Neural cell (in vitro differentiated cells): ENCODE data around the gene HDAC5. TPM values are rescaled to one million over a fixed set of nuclear protein-coding genes. Genes with fewer than 3 reads are reported as not detected.

Experiments used
- H2AFZ ChIP-seq: fragments of 200-600, 300-800 bp; sonication (generic), shearing (Covaris generic); 2 replicates; pipeline ENCODE4 v1.6.0; 2014; ENCODE audit warnings: low read depth, mild to moderate bottlenecking, antibody characterized with exemption, low read length, moderate library complexity
- H3F3A ChIP-seq: fragments of 200-600 bp; shearing (Covaris generic); 2 replicates; pipeline ENCODE4 v1.6.1; 2016; ENCODE audit warnings: mild to moderate bottlenecking, moderate library complexity, mixed read lengths, antibody characterized with exemption, low read length; ENCODE audit not compliant: insufficient read depth, poor library complexity, severe bottlenecking
- H3K27ac ChIP-seq: fragments of 200-600, 300-800 bp; sonication (generic), shearing (Covaris generic); 2 replicates; pipeline ENCODE4 v1.5.1; 2014; ENCODE audit warnings: mild to moderate bottlenecking, low read length, moderate library complexity
- H3K27me3 ChIP-seq: fragments of 300-800, 200-600 bp; sonication (generic), shearing (Covaris generic); 2 replicates; pipeline ENCODE4 v1.6.0; 2014; ENCODE audit warnings: mild to moderate bottlenecking, low read depth, low read length, moderate library complexity; ENCODE audit not compliant: insufficient read depth
- H3K36me3 ChIP-seq: fragments of 300-800, 200-600 bp; sonication (generic), shearing (Covaris generic); 2 replicates; pipeline ENCODE4 v1.5.1; 2014; ENCODE audit warnings: mild to moderate bottlenecking, antibody characterized with exemption, low read length, moderate library complexity; ENCODE audit not compliant: insufficient read depth
- H3K4me2 ChIP-seq: fragments of 300-800, 200-600 bp; sonication (generic), shearing (Covaris generic); 2 replicates; pipeline ENCODE4 v1.6.0; 2014; ENCODE audit warnings: mild to moderate bottlenecking, low read length
- H3K4me3 ChIP-seq: fragments of 300-800, 200-600 bp; sonication (generic), shearing (Covaris generic); 2 replicates; pipeline ENCODE4 v1.5.1; 2014; ENCODE audit warnings: mild to moderate bottlenecking, low read length, moderate library complexity
- H3K79me2 ChIP-seq: fragments of 200-600 bp; shearing (Covaris generic); replicated peaks from 2 replicates; pipeline ENCODE4 v1.6.0; 2014; ENCODE audit warnings: mild to moderate bottlenecking, low read length, moderate library complexity; ENCODE audit not compliant: insufficient read depth
- H3K9ac ChIP-seq: fragments of 300-800, 200-600 bp; sonication (generic), shearing (Covaris generic); 2 replicates; pipeline ENCODE4 v1.6.1; 2016; ENCODE audit warnings: mild to moderate bottlenecking, low read length, mixed read lengths
- H3K9me2 ChIP-seq: fragments of 200-600 bp; shearing (Covaris generic); 2 replicates; pipeline ENCODE4 v1.6.1; 2016; ENCODE audit warnings: mild to moderate bottlenecking, low read length, mixed read lengths; ENCODE audit not compliant: insufficient read depth
- H3K9me3 ChIP-seq: fragments of 200-600, 300-800 bp; sonication (generic), shearing (Covaris generic); 2 replicates; pipeline ENCODE4 v1.6.1; 2016; ENCODE audit warnings: mild to moderate bottlenecking, mixed run types, low read length, moderate library complexity, mixed read lengths
- H4K20me1 ChIP-seq: fragments of 200-600 bp; shearing (Covaris generic); 2 replicates; pipeline ENCODE4 v1.6.1; 2016; ENCODE audit warnings: mild to moderate bottlenecking, mixed run types; ENCODE audit not compliant: insufficient read depth
- EP300 ChIP-seq: fragments of 450-650 bp; conservative IDR thresholded peaks from 2 replicates; pipeline ENCODE4 v1.6.1; 2014; ENCODE audit warnings: antibody characterized with exemption, mild to moderate bottlenecking, moderate library complexity; ENCODE audit not compliant: poor library complexity, severe bottlenecking
- EZH2 ChIP-seq: fragments of 200-600, 300-800 bp; shearing (Covaris generic), sonication (generic); IDR thresholded peaks from 2 replicates; pipeline ENCODE4 v1.6.1; 2014; ENCODE audit warnings: antibody characterized with exemption, low read length, borderline replicate concordance, mild to moderate bottlenecking; ENCODE audit not compliant: insufficient read depth, poor library complexity, severe bottlenecking
- MXI1 ChIP-seq: fragments of 450-650 bp; conservative IDR thresholded peaks from 2 replicates; pipeline ENCODE4 v1.6.1; 2014; ENCODE audit warnings: antibody characterized with exemption, mild to moderate bottlenecking; ENCODE audit not compliant: poor library complexity, severe bottlenecking
- POLR2AphosphoS5 ChIP-seq: IDR thresholded peaks from 2 replicates; pipeline ENCODE4 v1.6.1; 2012
- RAD21 ChIP-seq: fragments of 450-650 bp; conservative IDR thresholded peaks from 2 replicates; pipeline ENCODE4 v1.6.1; 2014; ENCODE audit warnings: antibody characterized with exemption, mild to moderate bottlenecking, moderate library complexity
- SMC3 ChIP-seq: fragments of 450-650 bp; conservative IDR thresholded peaks from 2 replicates; pipeline ENCODE4 v1.6.1; 2014; ENCODE audit warnings: antibody characterized with exemption, mild to moderate bottlenecking, moderate library complexity; ENCODE audit not compliant: poor library complexity
- TAF1 ChIP-seq: IDR thresholded peaks from 2 replicates; pipeline ENCODE4 v1.6.1; 2012; ENCODE audit warnings: low read depth
- polyA plus RNA-seq: library from polyadenylated mRNA; depleted of rRNA; stranded (reverse); fragments of >200 nt; gene quantifications from 2 replicates; pipeline ENCODE4 v1.2.3, GENCODE V29; 2014
- TF ChIP-seq, protein P1 (sequence below): IDR thresholded peaks from 2 replicates; pipeline ENCODE4 v1.6.1; 2012; ENCODE audit warnings: borderline replicate concordance
- TF ChIP-seq, protein P2 (sequence below): fragments of 450-650 bp; IDR thresholded peaks from 2 replicates; pipeline ENCODE4 v1.5.1; 2014; ENCODE audit warnings: antibody characterized with exemption, mild to moderate bottlenecking, moderate library complexity; ENCODE audit not compliant: poor library complexity, severe bottlenecking

HDAC5 gene
- polyA plus RNA-seq, 1 donor from 2014 or later = 97.8 TPM

DNA sequence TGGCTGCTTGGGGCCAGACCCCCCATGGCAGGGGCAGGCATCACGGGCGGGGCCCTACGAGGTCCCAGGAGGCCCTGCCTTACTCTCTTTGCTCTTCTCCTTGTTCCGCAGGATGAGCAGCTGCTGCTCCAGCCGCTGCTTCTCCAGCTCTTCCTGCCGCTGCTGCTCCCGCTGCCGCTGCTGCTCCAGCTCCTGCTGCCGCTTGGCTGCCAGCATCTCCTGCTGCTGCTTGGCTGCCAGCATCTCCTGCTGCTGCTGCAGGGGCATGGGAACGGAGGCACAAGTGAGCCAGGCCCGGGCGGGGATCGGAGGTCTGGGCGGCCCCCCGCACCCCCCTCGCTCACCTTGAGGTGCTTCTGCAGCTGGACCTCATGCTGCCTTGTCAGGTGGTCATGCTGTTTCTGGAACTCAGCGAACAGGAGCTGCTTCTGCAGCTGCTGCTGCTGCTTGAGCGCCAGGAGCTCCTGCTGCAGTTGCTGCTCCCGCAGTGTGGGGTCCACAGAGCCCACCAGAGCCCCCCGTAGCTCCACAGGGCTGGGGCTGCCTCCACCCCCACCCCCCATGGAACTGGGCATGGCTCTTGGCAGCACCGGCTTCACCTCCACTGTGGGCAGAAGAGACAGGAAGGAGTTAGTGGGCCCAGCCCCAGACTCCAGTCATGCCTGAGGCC lies 30.1 kb downstream of the HDAC5 start:
- no peak overlapping the region for H2AFZ ChIP-seq
- H3K27ac ChIP-seq = no peak overlapping the region
- no peaks in the 10 kb centered on the region for H3K9me2 ChIP-seq
- H3K79me2 ChIP-seq = no peaks in the 10 kb centered on the region
- H3K4me3 ChIP-seq = no peak overlapping the region
- H3K36me3 ChIP-seq = no peaks in the 10 kb centered on the region
- H4K20me1 ChIP-seq = no peaks in the 10 kb centered on the region
- no peak for TF ChIP-seq POLR2AphosphoS5
- TF ChIP-seq, protein P1, sequence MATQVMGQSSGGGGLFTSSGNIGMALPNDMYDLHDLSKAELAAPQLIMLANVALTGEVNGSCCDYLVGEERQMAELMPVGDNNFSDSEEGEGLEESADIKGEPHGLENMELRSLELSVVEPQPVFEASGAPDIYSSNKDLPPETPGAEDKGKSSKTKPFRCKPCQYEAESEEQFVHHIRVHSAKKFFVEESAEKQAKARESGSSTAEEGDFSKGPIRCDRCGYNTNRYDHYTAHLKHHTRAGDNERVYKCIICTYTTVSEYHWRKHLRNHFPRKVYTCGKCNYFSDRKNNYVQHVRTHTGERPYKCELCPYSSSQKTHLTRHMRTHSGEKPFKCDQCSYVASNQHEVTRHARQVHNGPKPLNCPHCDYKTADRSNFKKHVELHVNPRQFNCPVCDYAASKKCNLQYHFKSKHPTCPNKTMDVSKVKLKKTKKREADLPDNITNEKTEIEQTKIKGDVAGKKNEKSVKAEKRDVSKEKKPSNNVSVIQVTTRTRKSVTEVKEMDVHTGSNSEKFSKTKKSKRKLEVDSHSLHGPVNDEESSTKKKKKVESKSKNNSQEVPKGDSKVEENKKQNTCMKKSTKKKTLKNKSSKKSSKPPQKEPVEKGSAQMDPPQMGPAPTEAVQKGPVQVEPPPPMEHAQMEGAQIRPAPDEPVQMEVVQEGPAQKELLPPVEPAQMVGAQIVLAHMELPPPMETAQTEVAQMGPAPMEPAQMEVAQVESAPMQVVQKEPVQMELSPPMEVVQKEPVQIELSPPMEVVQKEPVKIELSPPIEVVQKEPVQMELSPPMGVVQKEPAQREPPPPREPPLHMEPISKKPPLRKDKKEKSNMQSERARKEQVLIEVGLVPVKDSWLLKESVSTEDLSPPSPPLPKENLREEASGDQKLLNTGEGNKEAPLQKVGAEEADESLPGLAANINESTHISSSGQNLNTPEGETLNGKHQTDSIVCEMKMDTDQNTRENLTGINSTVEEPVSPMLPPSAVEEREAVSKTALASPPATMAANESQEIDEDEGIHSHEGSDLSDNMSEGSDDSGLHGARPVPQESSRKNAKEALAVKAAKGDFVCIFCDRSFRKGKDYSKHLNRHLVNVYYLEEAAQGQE = no peak
- no peak for TF ChIP-seq EZH2
- TF ChIP-seq MXI1 = no peak
- TF ChIP-seq EP300 = no peak
- TF ChIP-seq SMC3 = no peak
- no peak for TF ChIP-seq TAF1
- TF ChIP-seq, protein P2, sequence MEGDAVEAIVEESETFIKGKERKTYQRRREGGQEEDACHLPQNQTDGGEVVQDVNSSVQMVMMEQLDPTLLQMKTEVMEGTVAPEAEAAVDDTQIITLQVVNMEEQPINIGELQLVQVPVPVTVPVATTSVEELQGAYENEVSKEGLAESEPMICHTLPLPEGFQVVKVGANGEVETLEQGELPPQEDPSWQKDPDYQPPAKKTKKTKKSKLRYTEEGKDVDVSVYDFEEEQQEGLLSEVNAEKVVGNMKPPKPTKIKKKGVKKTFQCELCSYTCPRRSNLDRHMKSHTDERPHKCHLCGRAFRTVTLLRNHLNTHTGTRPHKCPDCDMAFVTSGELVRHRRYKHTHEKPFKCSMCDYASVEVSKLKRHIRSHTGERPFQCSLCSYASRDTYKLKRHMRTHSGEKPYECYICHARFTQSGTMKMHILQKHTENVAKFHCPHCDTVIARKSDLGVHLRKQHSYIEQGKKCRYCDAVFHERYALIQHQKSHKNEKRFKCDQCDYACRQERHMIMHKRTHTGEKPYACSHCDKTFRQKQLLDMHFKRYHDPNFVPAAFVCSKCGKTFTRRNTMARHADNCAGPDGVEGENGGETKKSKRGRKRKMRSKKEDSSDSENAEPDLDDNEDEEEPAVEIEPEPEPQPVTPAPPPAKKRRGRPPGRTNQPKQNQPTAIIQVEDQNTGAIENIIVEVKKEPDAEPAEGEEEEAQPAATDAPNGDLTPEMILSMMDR = no peak
- TF ChIP-seq RAD21 = no peak
- no peaks in the 10 kb centered on the region for H3K27me3 ChIP-seq
- H3K9ac ChIP-seq = no peak overlapping the region
- H3K4me2 ChIP-seq = no peak overlapping the region
- H3F3A ChIP-seq = no peaks in the 10 kb centered on the region
- no peaks in the 10 kb centered on the region for H3K9me3 ChIP-seq

DNA sequence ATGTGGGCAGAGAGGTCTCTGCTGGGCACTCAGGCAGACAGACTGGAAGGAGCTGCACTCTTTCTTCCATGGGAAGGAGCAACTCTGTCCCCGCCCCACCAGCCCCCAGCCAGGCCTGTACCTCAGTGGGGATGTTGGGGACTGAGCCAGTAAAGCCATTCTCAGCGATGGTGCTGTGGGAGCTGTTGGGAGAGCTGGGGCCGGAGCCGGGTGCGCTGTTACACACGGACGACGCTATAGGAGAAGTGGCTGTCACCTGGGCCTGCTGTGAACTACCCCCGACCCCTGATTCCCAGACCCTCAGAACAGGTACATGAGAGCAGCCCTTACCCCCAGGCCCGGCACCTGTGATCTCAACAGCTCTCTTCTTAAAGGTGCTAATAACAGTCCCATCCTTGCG lies 31.4 kb downstream of the HDAC5 start:
- no peak overlapping the region for H2AFZ ChIP-seq
- no peaks in the 10 kb centered on the region for H3K27me3 ChIP-seq
- no peak overlapping the region for H3K4me2 ChIP-seq
- H3K9ac ChIP-seq = no peak overlapping the region
- H3K36me3 ChIP-seq = no peaks in the 10 kb centered on the region
- H3K79me2 ChIP-seq = no peaks in the 10 kb centered on the region
- TF ChIP-seq SMC3 (no peak), EP300 (no peak), TAF1 (no peak), EZH2 (no peak), MXI1 (no peak), RAD21 (no peak), POLR2AphosphoS5 (no peak)
- TF ChIP-seq, protein P2 = no peak
- TF ChIP-seq, protein P1 = no peak
- H4K20me1 ChIP-seq = no peaks in the 10 kb centered on the region
- H3K27ac ChIP-seq = no peak overlapping the region
- no peaks in the 10 kb centered on the region for H3K9me2 ChIP-seq
- H3K9me3 ChIP-seq = no peaks in the 10 kb centered on the region
- H3K4me3 ChIP-seq = no peak overlapping the region
- no peaks in the 10 kb centered on the region for H3F3A ChIP-seq
